Tibial nerve (tissue), 4 donors: ENCODE results near the gene SCYGR1.

Experiments used
- CTCF ChIP-seq, 5 experiments: fragments of 200-600 bp in 3 of 5; fragments of 450-650 bp in 2 of 5; sonication (generic) in 3 of 5; IDR thresholded peaks; one replicate each; pipeline ENCODE4 v1.5.1; 2016 to 2019; ENCODE audit warnings: antibody characterized with exemption in 5 of 5, mild to moderate bottlenecking in 3 of 5, moderate library complexity in 2 of 5
- EP300 ChIP-seq, 2 donors: sonication (generic); formaldehyde crosslinking; IDR thresholded peaks; one replicate each; pipeline ENCODE4 v1.6.1; 2017; ENCODE audit warnings: antibody characterized with exemption in 2 of 2, mild to moderate bottlenecking in 1 of 2
- POLR2A ChIP-seq, 2 donors: fragments of 450-650 bp; IDR thresholded peaks; one replicate each; pipeline ENCODE4 v1.6.1; 2017; ENCODE audit warnings: antibody characterized with exemption in 2 of 2, mild to moderate bottlenecking in 2 of 2, moderate library complexity in 2 of 2

GRCh38 chr2:227411990-227412350 is 24.2 kb upstream of the SCYGR1 start:
- no peak for TF ChIP-seq CTCF (IDR thresholded peaks at IDR 0.05)
- no peak for TF ChIP-seq POLR2A (IDR thresholded peaks at IDR 0.05)
- TF ChIP-seq EP300 (IDR thresholded peaks at IDR 0.05): no peak
